Spleen (tissue), 7 donors: ENCODE results near the gene BARHL1.

Experiments used
- CTCF ChIP-seq, 11 experiments: fragments of 200-600 bp in 7 of 11; fragments of 450-650 bp in 4 of 11; sonication (generic) in 4 of 11; IDR thresholded peaks in 8 of 11; conservative IDR thresholded peaks in 3 of 11; 1 replicate in 7 of 11; 2 replicates in 4 of 11; pipeline versions ENCODE4 v1.4.0 to v1.8.0; 2016 to 2021; ENCODE audit warnings: antibody characterized with exemption in 11 of 11, inconsistent platforms in 4 of 11, mild to moderate bottlenecking in 1 of 11
- POLR2A ChIP-seq, 3 donors: fragments of 450-650 bp; IDR thresholded peaks; one replicate each; pipeline ENCODE4 v1.5.1; 2017; ENCODE audit warnings: antibody characterized with exemption in 3 of 3, mild to moderate bottlenecking in 1 of 3
- POLR2AphosphoS5 ChIP-seq, 3 donors: sonication (generic); formaldehyde crosslinking; IDR thresholded peaks; one replicate each; pipeline ENCODE4 v1.5.1; 2017; ENCODE audit warnings: antibody characterized with exemption in 3 of 3
- donor health status: DM: no; HTN: no; CAD: no; lungs with moderate emphysema.
- donor health status: DM: no; HTN: no; CAD: no.
- donor health status: DM: no; HTN: no; CAD: no.

GRCh38 chr9:132590037-132590317 is 7.6 kb downstream of the BARHL1 start:
- no peak for TF ChIP-seq POLR2AphosphoS5 (IDR thresholded peaks at IDR 0.05)
- TF ChIP-seq CTCF (IDR thresholded peaks at IDR 0.05 in 8 of 11, conservative IDR thresholded peaks at IDR 0.05 in 3 of 11): no peak
- TF ChIP-seq POLR2A (IDR thresholded peaks at IDR 0.05): no peak
